Calu3 (cell line): Measurements from ENCODE around the gene ARGLU1. TPM values are rescaled to one million over a fixed set of nuclear protein-coding genes. Genes with fewer than 3 reads are reported as not detected.

Experiments used
- BruUV-seq: library from RNA; stranded (reverse); fragments of 400-500 nt; replicated peaks from 2 replicates; lab custom pipeline; 2021; lab: Mats Ljungman, UMichigan
- CTCF ChIA-PET: fragments of 300-600 bp; sonication (Branson Sonifier 250); formaldehyde crosslinking; loops from one replicate; lab custom pipeline; 2022; ENCODE audit warnings: antibody characterized with exemption; lab: Charles Lee
- DNase-seq: peaks from one replicate; pipeline ENCODE4 v3.0.0; 2022
- H3K27ac Mint-ChIP-seq: one replicate; pipeline ENCODE4 v1.8.0; 2022; ENCODE audit warnings: mixed read lengths; ENCODE audit not compliant: unreplicated experiment
- H3K27me3 Mint-ChIP-seq: one replicate; pipeline ENCODE4 v1.8.0; 2022; ENCODE audit warnings: mixed read lengths; ENCODE audit not compliant: unreplicated experiment
- H3K36me3 Mint-ChIP-seq: one replicate; pipeline ENCODE4 v1.8.0; 2022; ENCODE audit warnings: mild to moderate bottlenecking, moderate library complexity, mixed read lengths; ENCODE audit not compliant: insufficient read depth, unreplicated experiment
- H3K4me1 Mint-ChIP-seq: one replicate; pipeline ENCODE4 v1.8.0; 2022; ENCODE audit warnings: mild to moderate bottlenecking, low read depth, mixed read lengths; ENCODE audit not compliant: unreplicated experiment
- H3K4me3 Mint-ChIP-seq: one replicate; pipeline ENCODE4 v1.8.0; 2022; ENCODE audit warnings: mild to moderate bottlenecking, low read depth, moderate library complexity, mixed read lengths; ENCODE audit not compliant: unreplicated experiment
- H3K9me3 Mint-ChIP-seq: one replicate; pipeline ENCODE4 v1.8.0; 2022; ENCODE audit warnings: low read depth, mixed read lengths; ENCODE audit not compliant: unreplicated experiment
- CTCF ChIP-seq: fragments of 200-600 bp; IDR thresholded peaks from one replicate; pipeline ENCODE4 v1.8.0; 2022; ENCODE audit warnings: antibody characterized with exemption; ENCODE audit not compliant: unreplicated experiment
- intact Hi-C: fragments of 100-400 bp; cut with micrococcal nuclease; formaldehyde crosslinking; loops from one replicate; pipeline ENCODE4 v1.10.0; 2022; ENCODE audit not compliant: unreplicated experiment
- total RNA-seq: library from RNA; stranded (reverse); gene quantifications from 2 replicates; pipeline ENCODE4 v1.2.3, GENCODE V29; 2022

The ARGLU1 gene
- total RNA-seq, 1 experiment from 2014 or later: 28.8 TPM

GRCh38 chr13:106505732-106506131 lies 62.2 kb downstream of the ARGLU1 start:
- no TSS peak for BruUV-seq
- H3K9me3 Mint-ChIP-seq: no peaks in the 10 kb centered on the region
- no peak for TF ChIP-seq CTCF
- H3K4me1 Mint-ChIP-seq: no peaks in the 10 kb centered on the region
- intact Hi-C loops: no loop called here
- DNase-seq: no peak
- no peaks in the 10 kb centered on the region for H3K27me3 Mint-ChIP-seq
- H3K4me3 Mint-ChIP-seq: no peak overlapping the region
- CTCF ChIA-PET: no interaction called here
- H3K36me3 Mint-ChIP-seq: peaks cover 5% of the 10 kb centered on the region
- no peak overlapping the region for H3K27ac Mint-ChIP-seq

GRCh38 chr13:106505295-106505694 lies 62.6 kb downstream of the ARGLU1 start:
- H3K4me3 Mint-ChIP-seq: no peak overlapping the region
- no TSS peak for BruUV-seq
- H3K27ac Mint-ChIP-seq: no peak overlapping the region
- no peaks in the 10 kb centered on the region for H3K4me1 Mint-ChIP-seq
- H3K9me3 Mint-ChIP-seq: no peaks in the 10 kb centered on the region
- no peak for DNase-seq
- CTCF ChIA-PET: no interaction called here
- TF ChIP-seq CTCF: no peak
- H3K27me3 Mint-ChIP-seq: no peaks in the 10 kb centered on the region
- intact Hi-C loops: no loop called here
- H3K36me3 Mint-ChIP-seq: peaks cover 5% of the 10 kb centered on the region

- no peak for TF ChIP-seq CTCF
- CTCF ChIA-PET: no interaction called here
- H3K27me3 Mint-ChIP-seq: no peaks in the 10 kb centered on the region
- no TSS peak for BruUV-seq
- no peak overlapping the region for H3K27ac Mint-ChIP-seq
- no peak for DNase-seq
- no peaks in the 10 kb centered on the region for H3K4me1 Mint-ChIP-seq
- H3K4me3 Mint-ChIP-seq: no peak overlapping the region
- H3K9me3 Mint-ChIP-seq: no peaks in the 10 kb centered on the region
- peaks cover 5% of the 10 kb centered on the region for H3K36me3 Mint-ChIP-seq
- intact Hi-C loops: no loop called here
Observed at GRCh38 chr13:106503730-106504453, 64.0 kb downstream of the ARGLU1 start.

- BruUV-seq: no TSS peak
- peaks cover 5% of the 10 kb centered on the region for H3K36me3 Mint-ChIP-seq
- intact Hi-C loops: no loop called here
- CTCF ChIA-PET: no interaction called here
- no peak overlapping the region for H3K27ac Mint-ChIP-seq
- H3K27me3 Mint-ChIP-seq: no peaks in the 10 kb centered on the region
- TF ChIP-seq CTCF: no peak
- no peaks in the 10 kb centered on the region for H3K4me1 Mint-ChIP-seq
- H3K4me3 Mint-ChIP-seq: no peak overlapping the region
- DNase-seq: no peak
- no peaks in the 10 kb centered on the region for H3K9me3 Mint-ChIP-seq
Observed at GRCh38 chr13:106503272-106503671, 64.7 kb downstream of the ARGLU1 start.
